Nephron progenitor cell (in vitro differentiated cells): ENCODE results near the gene MMS19.

Experiments used
- DNase-seq: peaks from one replicate; pipeline ENCODE4 v3.0.0; 2021
- H3K27ac Mint-ChIP-seq: 2 replicates; pipeline ENCODE4 v1.8.0; 2021; ENCODE audit warnings: mild to moderate bottlenecking, moderate library complexity, mixed read lengths
- H3K27me3 Mint-ChIP-seq: 2 replicates; pipeline ENCODE4 v1.8.0; 2021; ENCODE audit warnings: mild to moderate bottlenecking, low read depth, mixed read lengths; ENCODE audit not compliant: poor library complexity
- H3K36me3 Mint-ChIP-seq: 2 replicates; pipeline ENCODE4 v1.8.0; 2021; ENCODE audit warnings: low read depth, mixed read lengths
- H3K4me1 Mint-ChIP-seq: 2 replicates; pipeline ENCODE4 v1.8.0; 2021; ENCODE audit warnings: mixed read lengths
- H3K4me3 Mint-ChIP-seq: 2 replicates; pipeline ENCODE4 v1.8.0; 2021; ENCODE audit warnings: mild to moderate bottlenecking, moderate library complexity, mixed read lengths
- H3K9me3 Mint-ChIP-seq: 2 replicates; pipeline ENCODE4 v1.8.0; 2021; ENCODE audit warnings: mild to moderate bottlenecking, moderate library complexity, mixed read lengths
- TF ChIP-seq, protein P1 (sequence below): fragments of 200-600 bp; sonication (generic); IDR thresholded peaks from 2 replicates; pipeline ENCODE4 v1.5.0; 2021; ENCODE audit warnings: antibody characterized with exemption

MMS19 gene

DNA sequence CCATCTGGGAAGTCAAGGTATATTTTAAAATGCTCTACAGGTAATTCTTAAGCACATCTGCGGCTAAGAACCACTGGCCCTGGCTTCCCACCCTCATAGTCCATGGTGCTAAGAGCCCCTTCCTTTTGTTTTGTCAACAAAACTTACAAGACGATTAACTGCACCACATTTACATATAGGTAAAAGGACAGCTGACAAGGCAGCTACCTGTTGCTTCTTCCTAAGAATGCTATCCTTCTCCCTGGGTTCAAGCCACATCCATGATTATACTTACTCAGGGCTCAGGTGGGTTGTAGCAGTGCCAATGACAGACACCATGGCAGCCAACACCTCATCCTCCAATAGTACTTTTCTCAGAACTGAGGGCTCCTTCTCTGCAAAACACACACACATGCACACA lies 35.9 kb downstream of the MMS19 start:
- Mint-ChIP-seq H3K4me3 (no peak overlapping the region), H3K4me1 (peaks cover 11% of the 10 kb centered on the region), H3K36me3 (peaks cover 57% of the 10 kb centered on the region), H3K27me3 (peaks cover 6% of the 10 kb centered on the region), H3K9me3 (no peaks in the 10 kb centered on the region), H3K27ac (no peak overlapping the region)
- TF ChIP-seq, protein P1, sequence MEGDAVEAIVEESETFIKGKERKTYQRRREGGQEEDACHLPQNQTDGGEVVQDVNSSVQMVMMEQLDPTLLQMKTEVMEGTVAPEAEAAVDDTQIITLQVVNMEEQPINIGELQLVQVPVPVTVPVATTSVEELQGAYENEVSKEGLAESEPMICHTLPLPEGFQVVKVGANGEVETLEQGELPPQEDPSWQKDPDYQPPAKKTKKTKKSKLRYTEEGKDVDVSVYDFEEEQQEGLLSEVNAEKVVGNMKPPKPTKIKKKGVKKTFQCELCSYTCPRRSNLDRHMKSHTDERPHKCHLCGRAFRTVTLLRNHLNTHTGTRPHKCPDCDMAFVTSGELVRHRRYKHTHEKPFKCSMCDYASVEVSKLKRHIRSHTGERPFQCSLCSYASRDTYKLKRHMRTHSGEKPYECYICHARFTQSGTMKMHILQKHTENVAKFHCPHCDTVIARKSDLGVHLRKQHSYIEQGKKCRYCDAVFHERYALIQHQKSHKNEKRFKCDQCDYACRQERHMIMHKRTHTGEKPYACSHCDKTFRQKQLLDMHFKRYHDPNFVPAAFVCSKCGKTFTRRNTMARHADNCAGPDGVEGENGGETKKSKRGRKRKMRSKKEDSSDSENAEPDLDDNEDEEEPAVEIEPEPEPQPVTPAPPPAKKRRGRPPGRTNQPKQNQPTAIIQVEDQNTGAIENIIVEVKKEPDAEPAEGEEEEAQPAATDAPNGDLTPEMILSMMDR = no peak
- no peak for DNase-seq

DNA sequence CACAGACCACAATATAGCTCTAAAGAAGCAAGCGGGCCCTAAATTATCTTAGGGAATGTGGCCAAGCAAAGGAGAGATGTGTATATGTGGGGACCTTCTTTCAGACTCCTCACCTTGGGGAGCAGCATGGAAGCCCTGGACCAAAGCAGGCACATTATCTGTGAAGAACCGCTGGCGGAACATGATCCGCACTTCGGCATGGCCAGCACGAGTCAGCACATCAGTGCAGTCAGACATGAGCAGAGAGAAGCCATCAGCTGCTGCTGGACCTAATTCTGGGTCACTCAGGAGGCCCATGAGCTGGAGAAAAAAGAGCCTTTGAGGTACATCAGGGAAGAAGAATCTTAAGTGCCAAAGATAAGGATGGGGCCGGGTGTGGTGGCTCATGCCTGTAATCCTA lies 38.3 kb downstream of the MMS19 start:
- Mint-ChIP-seq H3K27me3 (peaks cover 6% of the 10 kb centered on the region), H3K4me3 (no peak overlapping the region), H3K9me3 (no peaks in the 10 kb centered on the region), H3K36me3 (peaks cover 65% of the 10 kb centered on the region), H3K4me1 (peaks cover 11% of the 10 kb centered on the region), H3K27ac (peak overlapping the region; percentile 93)
- TF ChIP-seq, protein P1 = no peak
- no peak for DNase-seq

DNA sequence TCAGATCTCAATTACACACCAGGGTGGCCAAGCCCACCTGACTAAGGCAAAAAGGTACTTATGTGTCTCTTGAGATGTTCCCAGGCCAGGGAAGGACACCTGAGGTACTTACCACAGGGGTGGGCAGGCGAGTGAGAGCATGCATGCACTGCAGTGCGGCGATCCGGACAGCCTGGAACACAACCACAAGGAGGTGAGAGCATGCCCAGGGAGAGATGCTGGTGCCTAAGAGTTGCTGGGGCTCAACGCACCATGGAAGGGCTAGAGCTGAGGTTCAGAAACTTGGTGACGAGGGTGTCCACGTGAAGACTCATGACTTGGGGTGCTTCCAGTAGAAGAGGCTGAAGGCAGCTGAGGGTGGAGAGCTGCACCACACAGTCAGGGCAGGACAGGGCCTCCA lies 39.1 kb downstream of the MMS19 start:
- Mint-ChIP-seq H3K4me3 (no peak overlapping the region), H3K9me3 (no peaks in the 10 kb centered on the region), H3K36me3 (peaks cover 65% of the 10 kb centered on the region), H3K27ac (peak overlapping the region; percentile 93), H3K4me1 (peaks cover 11% of the 10 kb centered on the region), H3K27me3 (peaks cover 6% of the 10 kb centered on the region)
- no peak for DNase-seq
- TF ChIP-seq, protein P1 = no peak

DNA sequence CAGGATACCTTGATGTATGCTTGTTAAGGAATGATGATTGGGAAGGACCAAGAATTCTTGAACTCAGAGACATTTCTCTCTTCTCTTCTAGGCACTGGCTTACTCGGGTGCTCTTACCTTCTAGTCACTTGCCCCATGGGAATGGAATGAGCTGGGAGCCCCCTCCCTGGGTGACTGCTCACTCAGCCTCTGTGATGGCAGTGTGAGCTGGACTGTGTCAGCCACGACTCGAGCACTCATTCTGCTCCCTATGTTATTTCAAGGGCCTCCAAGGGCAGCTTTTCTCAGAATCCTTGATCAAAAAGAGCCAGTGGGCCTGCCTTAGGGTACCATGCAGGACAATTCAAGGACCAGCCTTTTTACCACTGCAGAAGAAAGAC lies 41.5 kb downstream of the MMS19 start:
- Mint-ChIP-seq H3K27ac (peak overlapping the region; percentile 57), H3K9me3 (no peaks in the 10 kb centered on the region), H3K27me3 (peaks cover 6% of the 10 kb centered on the region), H3K36me3 (peaks cover 71% of the 10 kb centered on the region), H3K4me3 (no peak overlapping the region), H3K4me1 (peaks cover 11% of the 10 kb centered on the region)
- no peak for DNase-seq
- TF ChIP-seq, protein P1 = no peak

DNA sequence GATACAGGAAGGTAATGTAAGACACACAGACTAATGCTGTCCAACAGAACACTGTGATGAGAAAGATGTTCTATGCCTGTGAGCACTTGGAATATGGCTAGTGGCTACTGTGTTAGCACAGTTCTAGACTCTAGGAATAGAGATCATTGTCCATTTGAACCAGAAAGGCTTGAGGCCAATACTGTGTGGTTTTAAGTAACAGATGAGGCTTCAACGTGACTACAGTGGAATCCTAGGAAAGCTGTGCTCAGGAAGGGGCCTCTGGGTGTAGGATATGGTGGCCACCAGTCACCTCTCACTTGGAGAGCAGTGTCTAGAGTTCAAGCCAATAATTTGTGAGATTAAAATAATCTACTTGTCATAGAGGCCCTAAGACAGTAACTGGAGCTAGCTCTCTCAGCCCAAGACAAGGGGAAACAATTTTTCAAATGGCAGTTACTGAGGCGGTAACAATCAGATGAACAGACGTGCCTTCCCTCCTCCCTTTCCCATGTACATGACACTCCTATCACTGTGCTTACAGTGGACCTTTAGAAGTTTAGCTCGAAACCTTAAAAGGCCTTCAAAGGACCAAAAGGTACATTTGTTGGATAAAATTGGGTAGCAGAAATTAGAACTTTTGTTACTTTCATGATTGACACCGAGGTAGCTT lies 42.1 kb downstream of the MMS19 start:
- H3K4me3 Mint-ChIP-seq = no peak overlapping the region
- peaks cover 11% of the 10 kb centered on the region for H3K4me1 Mint-ChIP-seq
- H3K9me3 Mint-ChIP-seq = no peaks in the 10 kb centered on the region
- no peak for DNase-seq
- peaks cover 68% of the 10 kb centered on the region for H3K36me3 Mint-ChIP-seq
- peaks cover 6% of the 10 kb centered on the region for H3K27me3 Mint-ChIP-seq
- peak overlapping the region; percentile 57 for H3K27ac Mint-ChIP-seq
- TF ChIP-seq, protein P1 = no peak

DNA sequence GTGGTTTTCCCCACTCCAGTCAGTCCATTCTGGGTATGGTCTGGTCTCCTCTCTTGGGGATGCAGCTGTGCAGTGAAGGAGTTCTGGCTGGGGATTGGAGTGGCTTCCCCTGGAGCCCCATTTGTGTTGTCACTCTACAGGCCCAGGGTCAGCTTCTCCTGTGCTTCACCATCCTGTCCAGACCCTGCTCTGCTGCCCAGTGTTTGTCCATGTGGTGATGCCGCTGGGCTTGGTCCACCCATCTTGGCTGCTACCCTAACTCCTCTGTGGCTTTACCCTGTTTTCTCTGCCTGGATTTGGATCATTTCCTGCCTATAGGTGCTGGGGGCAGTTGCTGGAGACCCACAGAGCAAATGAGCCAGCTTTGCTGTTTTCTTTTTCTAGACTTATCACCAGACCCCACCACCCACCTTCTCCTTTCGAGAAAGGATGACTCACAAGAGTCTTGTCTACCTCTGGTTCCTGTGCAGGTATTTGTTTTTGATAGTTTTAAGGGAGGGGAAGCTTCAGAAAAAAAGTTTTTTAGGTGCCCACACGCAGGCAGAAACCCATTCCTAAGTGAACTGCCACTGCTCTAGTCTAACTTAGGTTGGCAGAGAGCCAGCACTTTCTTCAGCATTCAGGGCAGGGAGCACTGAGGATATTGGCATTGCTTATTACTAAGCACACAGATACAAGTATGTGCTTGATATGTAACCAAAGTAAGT lies 43.7 kb downstream of the MMS19 start:
- H3K9me3 Mint-ChIP-seq = no peaks in the 10 kb centered on the region
- DNase-seq = no peak
- TF ChIP-seq, protein P1 = no peak
- H3K27me3 Mint-ChIP-seq = peaks cover 6% of the 10 kb centered on the region
- peaks cover 64% of the 10 kb centered on the region for H3K36me3 Mint-ChIP-seq
- peaks cover 10% of the 10 kb centered on the region for H3K4me1 Mint-ChIP-seq
- H3K27ac Mint-ChIP-seq = peak overlapping the region; percentile 73
- no peak overlapping the region for H3K4me3 Mint-ChIP-seq
